Panc1 (cell line): Measurements from ENCODE around the gene SEMA5B. TPM values are rescaled to one million over a fixed set of nuclear protein-coding genes. Genes with fewer than 3 reads are reported as not detected.
A peak's percentile ranks its signal among the peaks of the same experiment; 100 is the strongest.

ENCODE experiments used
- ATAC-seq: fragments of 200-7000 bp; cut with Tn5 transposase; 2 replicates; pipeline ENCODE4 v1.9.1; 2020; ENCODE audit warnings: mild to moderate bottlenecking, moderate library complexity
- BruUV-seq: library from RNA; stranded (reverse); fragments of 400-500 nt; replicated peaks from 2 replicates; lab custom pipeline; 2021; lab: Mats Ljungman, UMichigan
- CTCF ChIA-PET: fragments of 300-600 bp; sonication (Branson Sonifier 250); formaldehyde crosslinking; loops from one replicate; lab custom pipeline; 2022; ENCODE audit warnings: antibody characterized with exemption; lab: Charles Lee
- POLR2A ChIA-PET: fragments of 300-600 bp; sonication (Branson Sonifier 250); formaldehyde crosslinking; loops from one replicate; lab custom pipeline; 2022; ENCODE audit warnings: antibody characterized with exemption; lab: Charles Lee
- DNase-seq: peaks from one replicate; pipeline ENCODE4 v3.0.0-alpha.2; 2010; ENCODE audit warnings: low read depth, low spot score
- H3K27ac ChIP-seq: 2 replicates; pipeline ENCODE4 v1.5.1; 2011; ENCODE audit warnings: mild to moderate bottlenecking, low read length, inconsistent platforms
- H3K27me3 ChIP-seq: fragments of 200-500 bp; sonication (Bioruptor generic); 2 replicates; pipeline ENCODE4 v1.6.0; 2014; ENCODE audit warnings: low read length, inconsistent platforms; ENCODE audit not compliant: control insufficient read depth, insufficient read depth
- H3K36me3 ChIP-seq: fragments of 200-500 bp; sonication (Bioruptor generic); 2 replicates; pipeline ENCODE4 v1.5.1; 2014; ENCODE audit warnings: inconsistent platforms, mild to moderate bottlenecking, low read length, moderate library complexity; ENCODE audit not compliant: control insufficient read depth, insufficient read depth
- H3K4me1 ChIP-seq: 2 replicates; pipeline ENCODE4 v1.5.1; 2011; ENCODE audit warnings: inconsistent platforms, mild to moderate bottlenecking, low read length, moderate library complexity; ENCODE audit not compliant: control insufficient read depth, insufficient read depth
- H3K4me3 ChIP-seq, 2 experiments: 2 replicates each; pipeline ENCODE4 v1.5.1; 2011 to 2012; ENCODE audit warnings: low read depth in 2 of 2, low read length in 2 of 2, mild to moderate bottlenecking in 2 of 2, inconsistent platforms in 1 of 2, moderate library complexity in 1 of 2
- H3K9me3 ChIP-seq: fragments of 200-500 bp; sonication (Bioruptor generic); 2 replicates; pipeline ENCODE4 v1.5.1; 2014; ENCODE audit warnings: low read depth, mild to moderate bottlenecking, inconsistent platforms, low read length, moderate library complexity; ENCODE audit not compliant: control insufficient read depth, insufficient read depth
- CTCF ChIP-seq: fragments of 450-650 bp; IDR thresholded peaks from 2 replicates; pipeline ENCODE4 v1.5.1; 2017; ENCODE audit warnings: mild to moderate bottlenecking
- POLR2AphosphoS5 ChIP-seq: IDR thresholded peaks from 2 replicates; pipeline ENCODE4 v1.6.1; 2012; ENCODE audit warnings: mild to moderate bottlenecking, low read depth, low read length, moderate library complexity
- REST ChIP-seq, 2 experiments: IDR thresholded peaks; 2 replicates each; pipeline ENCODE4 v1.6.1; 2011 to 2012; ENCODE audit warnings: low read depth in 2 of 2, control low read depth in 1 of 2, low read length in 1 of 2, mild to moderate bottlenecking in 1 of 2, moderate library complexity in 1 of 2; ENCODE audit not compliant: insufficient read depth in 1 of 2
- SIN3A ChIP-seq: IDR thresholded peaks from 2 replicates; pipeline ENCODE4 v1.6.1; 2012; ENCODE audit warnings: low read depth, mild to moderate bottlenecking, low read length, moderate library complexity, borderline replicate concordance; ENCODE audit not compliant: insufficient read depth
- TCF7L2 ChIP-seq: IDR thresholded peaks from 2 replicates; pipeline ENCODE4 v1.6.1; 2011; ENCODE audit warnings: mild to moderate bottlenecking, low read depth, low read length, inconsistent platforms
- in situ Hi-C: cut with HindIII; loops from 2 replicates; pipeline ENCODE4 v1.10.0; 2016; ENCODE audit warnings: low sequenced_read_pairs, low pct_unique_long_range_greater_than_20kb
- intact Hi-C: fragments of 100-400 bp; cut with micrococcal nuclease; formaldehyde crosslinking; loops from one replicate; pipeline ENCODE4 v1.10.0; 2022; ENCODE audit not compliant: unreplicated experiment
- total RNA-seq: library from RNA; stranded (reverse); gene quantifications from one replicate; pipeline ENCODE4 v1.2.1, GENCODE V29; 2021; ENCODE audit not compliant: unreplicated experiment

The SEMA5B gene
- total RNA-seq, 1 experiment from 2014 or later, result 1.2 TPM

GRCh38 chr3:123011447-123011846 is 16.1 kb downstream of the SEMA5B start:
- ChIA-PET POLR2A (no interaction called here), CTCF (no interaction called here)
- no peaks in the 10 kb centered on the region for H3K4me1 ChIP-seq
- H3K36me3 ChIP-seq, result no peaks in the 10 kb centered on the region
- no peak for DNase-seq
- intact Hi-C loops, result no loop called here
- H3K4me3 ChIP-seq, result no peak overlapping the region
- peaks cover 15% of the 10 kb centered on the region for H3K27me3 ChIP-seq
- in situ Hi-C loops, result no loop called here
- TF ChIP-seq CTCF (no peak), SIN3A (no peak), TCF7L2 (no peak), POLR2AphosphoS5 (no peak), REST (IDR thresholded peaks at IDR 0.05; ENCODE audit: insufficient read depth in 1 of 2, low read depth in 2 of 2, low read length in 1 of 2) (no peak)
- ATAC-seq, result peak; percentile 60
- no peak overlapping the region for H3K27ac ChIP-seq
- H3K9me3 ChIP-seq, result no peaks in the 10 kb centered on the region
- BruUV-seq, result no TSS peak

GRCh38 chr3:123008840-123009239 is 18.7 kb downstream of the SEMA5B start:
- intact Hi-C loops, result no loop called here
- CTCF ChIA-PET, result interaction anchor here (0.7 kb wide), 1 partner anchor 19 kb away, joined by 4 read pairs; the partner anchor contains the start of gene SEMA5B
- no TSS peak for BruUV-seq

More at GRCh38 chr3:123008840-123009239, 18.7 kb downstream of the SEMA5B start:
- POLR2A ChIA-PET, result interaction anchor here (0.6 kb wide), 1 partner anchor 11 kb away, joined by 3 read pairs; no protein-coding TSS in a partner anchor
- Histone ChIP-seq H3K4me1 (no peaks in the 10 kb centered on the region), H3K27me3 (peaks cover 15% of the 10 kb centered on the region), H3K9me3 (no peaks in the 10 kb centered on the region), H3K27ac (no peak overlapping the region), H3K36me3 (no peaks in the 10 kb centered on the region), H3K4me3 (no peak overlapping the region)
- TF ChIP-seq CTCF (no peak), TCF7L2 (no peak), POLR2AphosphoS5 (no peak), SIN3A (no peak), REST (IDR thresholded peaks at IDR 0.05; ENCODE audit: insufficient read depth in 1 of 2, low read depth in 2 of 2, low read length in 1 of 2) (no peak)
- DNase-seq (no peak), ATAC-seq (0 out of 2 replicates have a peak, but pooled peaks have one; percentile 11)
- in situ Hi-C loops, result no loop called here
